ENCODE measurements around the gene ANKRD55.

ANKRD55 gene

DNA sequence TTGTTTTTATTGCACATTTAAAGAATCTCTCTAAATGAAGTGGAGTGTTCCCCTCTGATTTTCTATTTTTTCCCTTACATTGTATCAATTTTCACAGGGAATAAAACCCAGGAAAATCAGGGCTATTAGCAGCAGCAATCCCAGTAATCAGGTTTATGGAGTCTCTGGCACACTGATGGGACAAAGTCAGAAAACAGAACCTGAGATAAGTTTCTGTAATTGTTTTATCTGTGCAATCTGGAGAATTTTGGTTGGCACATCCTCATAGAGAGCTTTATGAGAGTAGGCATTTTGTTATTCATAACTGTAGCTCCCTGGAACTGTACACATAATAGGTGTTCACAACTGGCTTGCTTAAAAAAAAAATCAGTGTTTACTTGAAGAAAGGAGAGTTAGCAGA lies 141.5 kb downstream of the ANKRD55 start:
- TF ChIP-seq, protein P1, sequence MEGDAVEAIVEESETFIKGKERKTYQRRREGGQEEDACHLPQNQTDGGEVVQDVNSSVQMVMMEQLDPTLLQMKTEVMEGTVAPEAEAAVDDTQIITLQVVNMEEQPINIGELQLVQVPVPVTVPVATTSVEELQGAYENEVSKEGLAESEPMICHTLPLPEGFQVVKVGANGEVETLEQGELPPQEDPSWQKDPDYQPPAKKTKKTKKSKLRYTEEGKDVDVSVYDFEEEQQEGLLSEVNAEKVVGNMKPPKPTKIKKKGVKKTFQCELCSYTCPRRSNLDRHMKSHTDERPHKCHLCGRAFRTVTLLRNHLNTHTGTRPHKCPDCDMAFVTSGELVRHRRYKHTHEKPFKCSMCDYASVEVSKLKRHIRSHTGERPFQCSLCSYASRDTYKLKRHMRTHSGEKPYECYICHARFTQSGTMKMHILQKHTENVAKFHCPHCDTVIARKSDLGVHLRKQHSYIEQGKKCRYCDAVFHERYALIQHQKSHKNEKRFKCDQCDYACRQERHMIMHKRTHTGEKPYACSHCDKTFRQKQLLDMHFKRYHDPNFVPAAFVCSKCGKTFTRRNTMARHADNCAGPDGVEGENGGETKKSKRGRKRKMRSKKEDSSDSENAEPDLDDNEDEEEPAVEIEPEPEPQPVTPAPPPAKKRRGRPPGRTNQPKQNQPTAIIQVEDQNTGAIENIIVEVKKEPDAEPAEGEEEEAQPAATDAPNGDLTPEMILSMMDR (IDR thresholded peaks at IDR 0.05): no peak

DNA sequence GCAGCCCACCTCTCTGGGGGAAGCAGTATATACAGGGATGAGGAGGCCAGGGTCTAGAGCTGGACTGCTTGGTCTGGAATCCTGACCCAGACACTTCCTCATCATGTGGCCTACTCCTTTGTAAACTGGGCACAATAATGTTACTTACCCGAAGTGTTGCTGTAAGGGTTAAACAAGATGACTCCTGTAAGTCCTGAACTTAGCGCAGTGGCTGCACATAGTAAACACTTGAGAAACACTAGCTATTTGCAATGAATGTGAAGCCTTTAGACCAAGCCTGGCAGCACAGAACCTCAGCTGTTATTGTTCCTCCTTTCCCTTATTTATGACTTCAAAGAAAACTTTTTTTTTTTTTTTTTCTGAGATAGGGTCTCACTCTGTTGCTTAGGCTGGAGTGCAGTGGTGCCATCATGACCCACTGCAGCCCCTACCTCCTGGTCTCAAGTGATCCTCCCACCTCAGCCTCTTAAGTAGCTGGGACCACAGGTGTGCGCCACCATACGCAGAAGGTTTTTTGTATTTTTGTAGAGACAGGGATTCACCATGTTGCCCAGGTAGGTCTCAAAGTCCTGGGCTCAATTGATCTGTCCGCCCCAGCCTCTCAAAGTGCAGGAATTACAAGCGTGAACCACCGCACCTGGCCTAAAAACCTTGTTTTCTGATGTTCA lies 142.2 kb downstream of the ANKRD55 start:
- TF ChIP-seq, protein P1 (IDR thresholded peaks at IDR 0.05): no peak

DNA sequence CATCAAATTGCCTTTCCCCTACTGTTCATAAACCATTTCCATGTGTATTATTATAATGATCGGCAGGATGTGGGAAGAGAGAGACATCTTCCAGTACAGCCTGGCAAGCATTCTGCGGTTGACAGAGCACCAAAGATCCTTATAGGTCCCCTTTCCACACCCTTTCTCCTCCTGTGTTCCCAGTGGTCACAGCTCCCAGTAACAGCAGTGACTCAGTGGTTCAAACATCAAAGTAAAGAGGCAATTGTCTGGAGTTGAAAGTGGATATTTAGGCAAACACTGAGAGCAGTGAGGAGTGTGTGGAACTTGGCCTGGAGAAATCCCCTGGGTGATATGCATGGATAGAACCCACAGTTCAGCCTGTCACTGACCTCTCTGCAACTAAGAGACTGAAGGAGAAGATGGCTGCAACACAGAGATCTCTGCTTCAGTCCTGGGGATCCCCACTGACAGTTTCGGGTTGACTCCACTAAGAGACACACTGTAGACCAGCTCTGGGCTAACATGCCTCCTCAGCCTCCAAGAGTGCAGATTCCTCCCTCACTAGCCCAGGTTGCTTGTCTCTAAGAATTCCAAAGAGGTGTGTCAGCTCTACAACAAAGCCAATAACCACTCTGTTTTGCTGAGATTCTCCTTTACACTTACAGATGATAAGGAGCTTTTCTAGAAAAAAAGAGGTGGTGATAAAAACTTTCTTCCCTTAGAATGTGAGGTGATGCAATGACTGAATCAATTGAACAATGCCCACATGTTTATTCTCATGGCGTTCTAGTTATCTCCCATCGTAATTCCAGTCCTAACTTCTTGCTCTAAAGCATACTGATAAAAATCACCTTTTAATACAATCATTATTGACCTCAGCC lies 143.9 kb downstream of the ANKRD55 start:
- TF ChIP-seq, protein P1 (IDR thresholded peaks at IDR 0.05): no peak

DNA sequence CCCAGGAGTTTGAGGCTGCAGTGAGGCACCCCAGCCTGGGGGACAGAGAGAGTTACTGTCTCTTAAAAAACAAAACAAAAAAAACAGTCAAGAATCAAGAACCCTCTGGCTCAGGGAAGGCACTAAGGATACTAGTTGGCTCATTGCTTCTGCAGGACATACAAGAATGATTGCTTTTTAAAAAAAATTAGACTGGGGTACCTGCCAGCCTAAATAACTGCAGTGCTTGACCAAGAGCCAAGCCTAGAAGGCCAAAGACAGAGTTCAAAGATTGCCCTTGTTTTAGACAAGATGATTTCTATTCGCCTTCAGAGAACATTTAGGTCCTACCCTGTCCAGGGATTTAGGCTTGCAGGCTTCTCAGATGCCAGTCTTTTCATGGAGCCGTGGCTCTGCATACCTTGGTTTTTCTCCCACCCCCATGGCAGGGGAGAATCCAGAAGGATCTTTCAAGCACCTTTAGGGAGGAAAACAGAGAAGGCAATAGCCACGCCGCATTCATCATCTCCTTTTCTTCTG lies 144.6 kb downstream of the ANKRD55 start:
- TF ChIP-seq, protein P1 (IDR thresholded peaks at IDR 0.05): no peak

DNA sequence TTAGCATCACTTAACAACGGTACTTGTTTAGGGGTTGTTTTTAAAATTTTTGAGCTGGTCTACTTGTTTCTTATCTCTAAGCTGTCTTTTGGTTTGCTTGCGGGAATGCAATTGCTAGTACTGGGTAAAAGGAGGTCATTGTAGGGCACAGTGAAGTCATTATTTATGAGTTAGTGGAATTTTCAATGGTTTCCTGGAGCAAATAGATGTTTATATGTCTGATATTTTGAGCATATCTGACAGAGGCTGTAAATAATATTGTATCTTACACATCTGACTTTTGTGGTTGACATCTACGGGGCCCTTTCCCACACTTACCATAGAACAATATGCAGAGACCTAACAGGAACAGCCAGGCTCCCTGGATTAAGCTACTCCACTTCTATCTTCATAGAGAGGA lies 147.9 kb downstream of the ANKRD55 start:
- TF ChIP-seq, protein P1 (IDR thresholded peaks at IDR 0.05): no peak

DNA sequence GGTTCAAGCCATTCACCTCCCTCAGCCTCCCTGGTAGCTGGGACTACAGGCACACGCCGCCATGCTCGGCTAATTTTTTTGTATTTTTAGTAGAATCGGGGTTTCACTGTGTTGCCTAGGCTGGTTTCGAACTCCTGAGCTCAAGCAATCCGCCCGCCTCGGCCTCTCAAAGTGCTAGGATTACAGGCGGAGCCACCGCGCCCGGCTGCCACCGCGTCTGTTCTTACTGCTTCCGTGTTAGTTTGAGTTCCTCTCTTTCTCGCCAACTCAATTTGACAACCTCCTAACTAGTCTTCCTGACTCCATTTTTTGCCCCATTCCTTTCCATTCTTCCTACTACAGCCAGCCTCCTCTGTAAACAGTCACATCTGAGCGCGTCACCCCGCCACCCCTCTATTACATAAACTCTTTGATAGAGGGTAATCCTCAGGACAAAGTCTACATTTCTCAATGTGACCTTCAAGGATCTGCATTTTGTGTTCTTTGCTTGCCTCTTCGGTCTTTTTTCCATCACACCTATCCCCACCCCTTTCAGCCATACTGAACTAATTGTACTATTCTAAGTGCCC lies 149.8 kb downstream of the ANKRD55 start:
- TF ChIP-seq, protein P1 (IDR thresholded peaks at IDR 0.05): no peak

DNA sequence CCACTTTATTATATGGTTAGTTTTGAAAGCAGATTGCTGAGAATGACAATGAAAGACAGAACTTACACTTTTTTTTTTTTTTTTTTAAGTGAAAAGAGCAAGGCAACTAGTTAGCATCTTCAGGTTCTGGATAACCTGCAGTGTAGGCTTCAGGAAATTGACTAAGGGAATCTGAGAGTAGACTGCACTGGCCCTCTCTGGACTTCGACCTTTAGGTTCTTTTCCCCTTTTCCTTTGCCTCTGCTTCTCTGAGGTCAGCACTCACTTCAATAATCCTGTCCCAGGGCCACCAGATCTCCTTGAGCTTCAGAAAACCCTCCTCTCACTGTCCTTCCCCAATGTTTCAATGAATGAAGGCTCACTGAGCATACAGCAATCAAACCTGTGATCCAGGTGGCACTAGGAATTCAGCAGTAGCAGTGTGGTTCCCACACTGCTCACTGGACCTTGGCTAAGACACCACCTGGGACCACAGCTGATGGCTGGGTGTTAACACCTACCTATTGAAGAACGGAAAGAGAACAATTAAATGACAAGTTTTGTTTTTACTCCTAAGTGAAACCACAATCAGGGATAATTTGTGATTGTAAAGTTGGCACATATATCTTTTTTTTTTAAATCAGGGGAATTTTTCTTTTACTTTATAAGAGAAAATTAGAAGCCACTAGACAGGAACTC lies 152.6 kb downstream of the ANKRD55 start:
- TF ChIP-seq, protein P1 (IDR thresholded peaks at IDR 0.05): no peak

Data from LNCAP (cell line).